ENCODE data around the gene ZNF429.
"Not testable (repeated sequence)": the region's sequence is repeated elsewhere in the genome, so short reads cannot be mapped to it uniquely, and the experiment has no call there.

Gene ZNF429

GRCh38 chr19:21519488-21519887 lies 14.1 kb downstream of the ZNF429 start:
- DNase-seq, result no peak

GRCh38 chr19:21532904-21533303 lies 27.5 kb downstream of the ZNF429 start:
- no peak for DNase-seq

GRCh38 chr19:21536741-21537290 lies 31.4 kb downstream of the ZNF429 start:
- not testable (repeated sequence) for DNase-seq

GRCh38 chr19:21559444-21559843 lies 54.0 kb downstream of the ZNF429 start:
- no peak for DNase-seq

- DNase-seq, result no peak
These were observed 59.0 kb downstream of the ZNF429 start for GRCh38 chr19:21564406-21564805.

- DNase-seq, result peak; percentile 54
These were observed 60.7 kb downstream of the ZNF429 start for GRCh38 chr19:21566073-21566472.

GRCh38 chr19:21567806-21568205 lies 62.4 kb downstream of the ZNF429 start:
- not testable (repeated sequence) for DNase-seq

GRCh38 chr19:21568816-21569493 lies 63.6 kb downstream of the ZNF429 start:
- DNase-seq, result peak; percentile 93

GRCh38 chr19:21569494-21569865 lies 64.1 kb downstream of the ZNF429 start:
- DNase-seq, result peak; percentile 77

- no peak for DNase-seq
These were observed 65.9 kb downstream of the ZNF429 start for GRCh38 chr19:21571316-21571715.

- DNase-seq, result no peak
These were observed 69.2 kb downstream of the ZNF429 start for GRCh38 chr19:21574607-21575006.

- no peak for DNase-seq
These were observed 71.1 kb downstream of the ZNF429 start for GRCh38 chr19:21576481-21576880.

GRCh38 chr19:21580101-21580500 lies 74.7 kb downstream of the ZNF429 start:
- DNase-seq, result no peak

- DNase-seq, result no peak
These were observed 75.4 kb downstream of the ZNF429 start for GRCh38 chr19:21580818-21581217.

GRCh38 chr19:21581646-21582240 lies 76.3 kb downstream of the ZNF429 start:
- DNase-seq, result no peak

- DNase-seq, result no peak
These were observed 79.1 kb downstream of the ZNF429 start for GRCh38 chr19:21584537-21584936.

- DNase-seq, result no peak
These were observed 80.0 kb downstream of the ZNF429 start for GRCh38 chr19:21585281-21585890.

- peak; percentile 50 for DNase-seq
These were observed 81.1 kb downstream of the ZNF429 start for GRCh38 chr19:21586311-21587116.

GRCh38 chr19:21587117-21587461 lies 81.7 kb downstream of the ZNF429 start:
- no peak for DNase-seq

GRCh38 chr19:21587549-21587948 lies 82.1 kb downstream of the ZNF429 start:
- no peak for DNase-seq

- no peak for DNase-seq
These were observed 82.7 kb downstream of the ZNF429 start for GRCh38 chr19:21588065-21588601.

- DNase-seq, result no peak
These were observed 85.5 kb downstream of the ZNF429 start for GRCh38 chr19:21590867-21591266.

GRCh38 chr19:21593008-21593481 lies 87.6 kb downstream of the ZNF429 start:
- DNase-seq, result no peak

Data from activated CD4-positive, alpha-beta T cell treated with anti-CD3 and anti-CD28 coated beads for 48 hours (primary cell).